Measurements from ENCODE around the gene ACKR2.
"Not testable (repeated sequence)": the region's sequence is repeated elsewhere in the genome, so short reads cannot be mapped to it uniquely, and the experiment has no call there.

Gene ACKR2

DNA sequence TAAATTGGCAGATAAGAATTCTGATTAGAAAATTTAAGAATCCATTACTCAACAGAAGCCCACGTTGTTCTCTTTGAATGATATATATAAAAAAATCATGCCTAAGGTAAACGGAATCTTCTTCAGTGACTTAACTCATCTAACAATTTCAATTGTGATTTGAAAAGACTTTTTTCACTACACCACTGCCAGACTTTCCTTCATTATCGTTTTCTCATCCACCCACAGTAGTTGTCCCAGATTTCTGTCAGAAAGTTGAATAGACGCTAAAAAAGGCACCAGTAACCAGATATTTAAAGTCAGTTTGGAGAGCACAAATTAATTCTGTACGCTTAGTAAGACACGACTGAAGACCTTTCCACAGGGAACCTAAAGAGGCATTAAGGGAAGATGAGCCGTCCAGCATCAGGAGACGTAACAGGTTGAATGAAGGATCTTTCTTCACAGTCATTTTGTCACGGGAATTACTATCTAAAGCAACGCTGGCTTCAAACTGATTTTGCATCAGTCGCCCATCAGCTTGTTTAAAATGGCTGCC lies 6.3 kb upstream of the ACKR2 start:
- no peak for DNase-seq

GRCh38 chr3:42803414-42804105 lies 5.7 kb upstream of the ACKR2 start:
- DNase-seq: peak; percentile 44

DNA sequence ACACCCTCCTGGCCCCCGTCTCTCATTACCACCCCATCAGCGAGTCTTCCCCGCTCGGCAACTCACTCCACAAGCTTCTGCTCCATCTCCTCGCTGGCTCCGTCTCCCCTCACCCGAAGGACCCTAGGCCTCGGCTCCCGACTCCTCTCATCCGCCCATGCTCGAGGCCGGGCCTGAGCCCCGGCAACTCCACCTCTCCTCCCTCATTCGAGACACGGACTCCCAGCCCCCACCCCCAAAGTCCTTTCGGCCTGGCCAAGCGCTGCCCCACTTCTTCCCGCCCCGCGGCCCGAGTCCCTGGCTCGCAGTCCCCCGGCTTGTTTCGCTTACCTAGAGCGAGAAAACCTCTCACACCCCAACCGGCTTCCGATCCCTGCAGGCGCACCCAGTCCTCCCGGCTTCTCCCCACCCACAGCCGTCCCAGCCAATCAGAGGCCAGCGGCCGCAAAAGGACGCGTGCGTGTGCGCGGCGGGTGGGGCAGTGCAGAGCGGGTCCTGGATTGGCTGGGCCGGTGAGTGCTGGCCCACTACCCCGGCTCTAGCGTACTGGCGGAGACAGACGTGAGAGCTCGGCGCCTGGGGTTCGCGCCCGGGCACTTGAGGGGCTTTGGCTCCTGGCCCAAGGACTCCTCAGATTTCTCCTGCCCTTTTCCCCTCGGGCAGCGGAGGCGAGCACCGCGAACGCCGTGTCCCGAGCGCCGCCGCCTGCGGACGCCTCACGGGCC lies 5.0 kb upstream of the ACKR2 start, which contains the start of gene HIGD1A:
Gene HIGD1A, minus strand, starts transcription at position 385 of the 725 bp plus-strand sequence. CDS start 10,237 bp downstream, outside the sequence.
- peak; percentile 99 for DNase-seq

DNA sequence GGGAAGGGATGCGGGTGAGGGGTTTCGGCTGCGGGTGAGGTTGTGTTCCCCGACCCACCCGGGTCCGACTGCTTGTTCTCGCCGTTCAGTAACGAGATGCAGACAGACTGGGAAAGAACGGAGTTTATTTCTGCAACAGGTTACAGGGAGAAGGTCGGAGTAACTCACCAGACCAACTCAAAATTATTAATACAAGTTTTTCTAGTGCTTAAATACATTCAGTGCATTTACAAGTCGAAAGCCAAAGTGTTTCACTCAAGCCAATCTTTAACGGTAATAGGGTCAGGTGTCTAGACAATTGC lies 4.5 kb upstream of the ACKR2 start:
- DNase-seq: no peak

GRCh38 chr3:42805141-42805821 lies 4.0 kb upstream of the ACKR2 start:
- peak; percentile 34 for DNase-seq

GRCh38 chr3:42807929-42808328 lies 1.3 kb upstream of the ACKR2 start:
- DNase-seq: no peak

GRCh38 chr3:42810706-42811105 lies 1.5 kb downstream of the ACKR2 start:
- DNase-seq: not testable (repeated sequence)

- not testable (repeated sequence) for DNase-seq
These were observed 2.1 kb downstream of the ACKR2 start for GRCh38 chr3:42811118-42811883.

DNA sequence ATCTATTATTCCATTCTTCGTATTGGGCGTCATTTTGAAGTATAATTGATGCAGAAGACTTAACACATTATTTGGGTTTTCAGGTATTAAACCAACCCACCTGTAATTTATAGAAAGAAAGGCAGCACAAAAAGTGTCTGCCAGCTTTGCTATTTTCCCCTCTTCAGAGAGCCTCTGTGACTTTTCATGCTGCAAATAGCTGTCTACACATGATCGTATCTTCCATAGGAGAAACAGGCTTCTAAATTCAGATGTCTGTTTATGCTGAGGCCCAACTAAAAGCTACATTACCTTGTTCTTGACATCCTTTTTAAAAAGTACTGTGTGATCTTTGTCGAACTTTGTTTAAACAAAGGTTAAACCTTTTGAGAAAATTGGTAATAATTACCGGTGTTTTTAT lies 5.0 kb downstream of the ACKR2 start:
- no peak for DNase-seq

GRCh38 chr3:42814914-42815507 lies 5.8 kb downstream of the ACKR2 start:
- no peak for DNase-seq

DNA sequence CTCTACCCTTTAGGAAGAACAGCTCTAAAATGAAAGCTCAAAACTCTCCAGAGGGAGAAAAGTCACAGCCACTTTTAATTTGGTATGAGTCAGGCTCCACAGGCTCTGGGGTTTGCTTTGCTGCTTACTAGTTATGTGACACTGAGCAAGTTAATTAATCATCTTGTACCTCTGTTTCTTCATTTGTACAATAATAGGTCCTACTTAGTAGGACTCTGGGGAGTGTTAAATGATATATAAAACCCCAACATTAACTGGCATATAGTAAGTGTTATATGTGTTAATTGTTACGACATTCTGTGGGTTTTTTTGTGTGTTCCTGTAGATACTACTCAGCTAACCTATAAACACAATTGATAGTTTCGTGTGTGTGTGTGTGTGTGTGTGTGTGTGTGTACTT lies 6.6 kb downstream of the ACKR2 start:
- DNase-seq: no peak

DNA sequence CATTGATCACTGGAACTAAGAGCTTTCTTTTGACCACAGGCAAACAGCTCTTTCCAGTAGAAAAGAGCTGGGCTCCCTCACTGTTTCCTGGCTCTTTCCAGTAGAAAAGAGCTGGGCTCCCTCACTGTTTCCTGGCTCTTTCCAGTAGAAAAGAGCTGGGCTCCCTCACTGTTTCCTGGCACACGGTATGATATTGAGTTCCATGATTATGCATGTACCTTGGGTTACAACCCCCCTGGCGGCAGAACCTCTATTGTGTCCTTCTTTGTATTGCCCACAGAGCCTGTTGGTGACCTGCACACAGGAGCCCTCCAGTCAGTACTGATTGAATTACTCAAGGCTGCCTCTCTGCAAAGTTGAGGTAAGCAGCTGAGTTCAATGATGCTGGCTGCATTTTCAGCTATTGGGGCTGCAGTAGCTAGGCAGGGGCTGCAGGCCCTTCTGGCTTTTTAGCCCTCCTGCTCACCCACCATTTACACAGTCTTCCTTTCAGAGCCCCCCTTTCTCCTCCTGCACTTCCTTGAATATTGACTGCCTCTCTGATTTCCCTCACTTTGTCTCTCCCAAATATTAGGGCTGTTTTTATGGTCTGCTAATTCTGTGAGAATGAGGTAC lies 10.2 kb downstream of the ACKR2 start:
- no peak for DNase-seq

DNA sequence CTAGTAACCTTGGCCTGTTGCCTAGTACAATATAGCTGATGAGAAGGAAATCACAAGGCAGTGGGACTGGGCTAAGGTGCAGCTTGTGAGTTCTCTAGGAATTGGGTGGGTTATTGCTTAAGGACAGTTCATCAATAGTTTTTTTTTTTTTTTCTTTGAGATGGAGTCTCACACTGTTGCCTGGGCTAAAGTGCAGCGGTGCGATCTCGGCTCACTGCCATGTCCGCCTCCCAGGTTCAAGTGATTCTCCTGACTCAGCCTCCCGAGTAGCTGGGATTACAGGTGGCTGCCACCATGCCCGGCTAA lies 11.5 kb downstream of the ACKR2 start:
- DNase-seq: no peak

- no peak for DNase-seq
These were observed 13.6 kb downstream of the ACKR2 start for GRCh38 chr3:42822828-42823227.

DNA sequence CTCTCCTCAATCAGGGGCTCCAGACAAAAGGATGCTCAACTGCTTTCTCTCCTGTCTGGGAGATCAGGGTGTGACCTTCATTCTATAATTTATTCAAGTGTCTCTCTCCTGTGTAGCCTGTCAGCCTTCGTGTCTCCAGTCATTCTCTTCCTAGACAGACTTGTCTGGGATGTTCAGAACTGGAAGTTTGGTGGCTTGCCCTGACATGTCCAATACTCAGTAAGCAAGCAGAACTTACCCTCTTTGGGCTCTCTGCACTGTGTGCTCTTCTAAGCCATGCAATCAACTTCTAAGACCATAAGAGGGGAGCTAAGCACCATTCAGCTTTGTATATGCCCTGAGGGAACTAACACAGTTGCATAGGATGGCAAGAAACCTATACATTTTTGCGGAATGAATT lies 14.1 kb downstream of the ACKR2 start:
- DNase-seq: no peak

DNA sequence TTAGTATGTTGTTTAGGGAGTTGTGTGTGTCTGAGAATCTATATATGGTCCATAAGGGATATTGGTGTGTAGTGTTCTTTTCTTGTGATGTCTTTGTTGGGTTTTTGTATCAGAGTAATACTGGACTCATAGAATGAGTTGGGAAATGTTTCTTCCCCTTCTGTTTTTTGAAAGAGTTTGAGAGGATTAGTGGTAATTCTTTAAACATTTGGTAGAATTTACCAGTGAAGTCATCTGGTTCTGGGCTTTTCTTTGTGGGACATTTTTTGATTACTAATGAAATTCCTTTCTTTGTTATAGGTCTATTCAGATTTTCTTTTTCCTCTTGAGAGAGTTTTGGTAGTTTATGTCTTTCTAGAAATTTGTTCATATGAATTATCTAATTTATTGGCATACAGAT lies 16.9 kb downstream of the ACKR2 start:
- DNase-seq: peak; percentile 4

DNA sequence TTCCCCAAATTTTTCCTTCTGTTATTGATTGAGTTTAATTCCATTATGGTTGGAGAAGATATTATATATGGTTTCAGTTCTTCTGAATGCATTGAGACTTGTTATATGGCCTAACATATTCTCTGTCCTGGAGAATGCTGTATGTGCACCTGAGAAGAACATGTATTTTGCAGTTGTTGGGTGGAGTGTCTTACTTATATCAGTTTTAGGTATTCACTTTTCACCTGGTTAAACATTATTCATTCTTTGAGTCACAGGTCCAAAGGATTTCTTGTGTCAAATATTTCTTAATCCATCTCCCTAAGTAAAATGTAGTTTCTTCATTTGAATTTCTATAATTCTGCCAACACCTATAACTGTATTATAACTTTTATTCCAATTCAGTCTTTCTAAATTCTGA lies 17.8 kb downstream of the ACKR2 start:
- no peak for DNase-seq

GRCh38 chr3:42827654-42828053 lies 18.4 kb downstream of the ACKR2 start:
- no peak for DNase-seq

DNA sequence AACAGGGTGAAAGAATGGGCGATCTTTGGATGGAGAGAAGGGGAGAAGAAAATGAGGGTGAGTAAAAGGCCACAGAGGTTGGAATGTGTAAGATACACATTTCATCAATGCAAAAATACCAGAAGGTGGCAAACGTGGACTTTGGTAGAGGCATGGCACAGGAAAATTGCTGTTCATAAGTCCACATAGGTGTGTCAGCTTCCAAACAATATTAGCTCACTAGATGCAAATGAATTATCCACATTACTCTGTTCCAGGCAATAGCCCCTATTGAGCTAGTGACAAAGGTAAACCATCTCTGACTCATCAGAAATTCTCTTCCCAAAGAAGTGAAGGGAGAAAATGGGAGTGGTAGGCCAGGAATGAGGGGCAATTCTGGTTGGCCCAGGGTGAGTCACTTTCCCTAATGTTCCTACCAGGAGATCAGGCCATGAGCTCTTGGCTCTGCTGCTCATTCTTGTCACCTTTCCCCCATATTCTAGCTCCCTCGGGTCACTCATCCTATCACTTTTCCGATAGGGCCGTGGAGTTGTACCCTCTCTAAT lies 19.9 kb downstream of the ACKR2 start:
- no peak for DNase-seq

GRCh38 chr3:42829628-42830436 lies 20.6 kb downstream of the ACKR2 start:
- no peak for DNase-seq
